T-helper 2 cell treated with Interferon-gamma antibody and Interleukin-4, amounts not matched to agents 5 μg/mL and 100 μg/mL, for 36 hours (primary cell): ENCODE data around the gene MYH8.

Experiments used
- DNase-seq: peaks from one replicate; pipeline ENCODE4 v3.0.0; 2021; ENCODE audit warnings: low spot score
- H3K27ac Mint-ChIP-seq: one replicate; pipeline ENCODE4 v1.8.0; 2021; ENCODE audit warnings: mild to moderate bottlenecking, mixed read lengths
- H3K27me3 Mint-ChIP-seq: one replicate; pipeline ENCODE4 v1.8.0; 2021; ENCODE audit warnings: low read depth, mixed read lengths
- H3K36me3 Mint-ChIP-seq: one replicate; pipeline ENCODE4 v1.8.0; 2021; ENCODE audit warnings: low read depth, mixed read lengths
- H3K4me1 Mint-ChIP-seq: one replicate; pipeline ENCODE4 v1.8.0; 2021; ENCODE audit warnings: low read depth, mixed read lengths
- H3K4me3 Mint-ChIP-seq: one replicate; pipeline ENCODE4 v1.8.0; 2022; ENCODE audit warnings: mild to moderate bottlenecking, moderate library complexity, mixed read lengths
- H3K9me3 Mint-ChIP-seq: one replicate; pipeline ENCODE4 v1.8.0; 2021; ENCODE audit warnings: mixed read lengths

Gene MYH8

DNA sequence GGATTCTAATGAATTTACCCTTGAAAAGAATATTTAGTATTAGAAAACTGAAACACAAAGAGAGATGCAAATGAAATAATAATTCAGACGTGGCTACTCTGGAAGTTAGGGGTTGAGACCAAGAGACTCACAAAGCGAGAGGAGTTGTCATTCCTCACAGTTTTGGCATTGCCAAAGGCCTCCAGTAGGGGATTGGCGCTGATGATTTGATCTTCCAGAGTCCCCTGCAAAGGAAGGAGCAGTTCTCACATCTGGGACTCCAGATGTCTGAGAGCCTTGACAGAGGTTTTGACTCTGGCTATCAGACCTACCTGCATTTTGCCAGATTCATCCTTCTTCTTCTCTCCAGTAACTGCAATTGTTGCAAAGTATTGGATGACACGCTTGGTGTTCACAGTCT lies 6.6 kb downstream of the MYH8 start:
- no peak for DNase-seq
- Mint-ChIP-seq H3K36me3 (no peaks in the 10 kb centered on the region), H3K9me3 (no peaks in the 10 kb centered on the region), H3K27me3 (peaks cover 2% of the 10 kb centered on the region), H3K27ac (no peak overlapping the region), H3K4me1 (no peaks in the 10 kb centered on the region), H3K4me3 (no peak overlapping the region)

- Mint-ChIP-seq H3K36me3 (no peaks in the 10 kb centered on the region), H3K27ac (no peak overlapping the region), H3K27me3 (no peaks in the 10 kb centered on the region), H3K4me3 (no peak overlapping the region), H3K9me3 (no peaks in the 10 kb centered on the region), H3K4me1 (no peaks in the 10 kb centered on the region)
- no peak for DNase-seq
These were observed 18.2 kb downstream of the MYH8 start for GRCh38 chr17:10403589-10403988.

- no peak for DNase-seq
- Mint-ChIP-seq H3K4me1 (no peaks in the 10 kb centered on the region), H3K27me3 (no peaks in the 10 kb centered on the region), H3K4me3 (no peak overlapping the region), H3K9me3 (no peaks in the 10 kb centered on the region), H3K27ac (no peak overlapping the region), H3K36me3 (no peaks in the 10 kb centered on the region)
These were observed 23.4 kb downstream of the MYH8 start for GRCh38 chr17:10398352-10398751.

- Mint-ChIP-seq H3K4me3 (no peak overlapping the region), H3K27ac (no peak overlapping the region), H3K4me1 (no peaks in the 10 kb centered on the region), H3K36me3 (no peaks in the 10 kb centered on the region), H3K27me3 (no peaks in the 10 kb centered on the region), H3K9me3 (no peaks in the 10 kb centered on the region)
- no peak for DNase-seq
These were observed 25.1 kb downstream of the MYH8 start for GRCh38 chr17:10396524-10397163.

DNA sequence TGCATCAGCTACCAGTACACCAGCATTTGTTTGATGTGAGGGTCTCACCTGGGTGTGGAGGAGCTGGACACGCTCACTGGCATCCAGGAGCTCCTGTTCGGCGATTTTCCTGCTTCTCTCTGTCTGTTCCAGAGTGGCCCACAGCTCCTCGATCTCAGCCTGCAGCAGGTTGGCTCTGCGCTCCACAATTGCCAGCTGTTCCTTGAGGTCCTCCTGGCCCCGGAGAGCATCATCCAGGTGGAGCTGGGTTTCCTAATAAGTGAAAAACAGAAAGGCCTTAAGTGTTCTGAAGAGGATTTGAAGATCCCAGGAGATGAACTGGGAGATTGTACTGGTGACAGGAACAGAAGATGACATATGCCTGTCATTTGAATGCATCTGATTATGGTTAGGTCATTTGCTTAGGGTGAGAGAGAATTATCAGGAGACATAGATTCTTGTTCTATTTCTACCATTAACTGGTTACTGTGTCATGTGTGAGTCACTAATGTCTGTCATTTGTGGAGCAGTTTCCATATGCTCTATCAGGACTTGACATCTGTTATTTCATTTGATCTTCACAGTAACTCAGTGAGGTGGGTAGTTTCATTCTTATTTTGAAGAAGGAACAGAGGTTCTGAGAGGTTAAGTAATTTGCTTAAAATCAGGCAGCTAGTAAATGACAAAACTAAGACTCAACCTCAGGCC lies 27.4 kb downstream of the MYH8 start:
- no peaks in the 10 kb centered on the region for H3K27me3 Mint-ChIP-seq
- no peak for DNase-seq
- H3K36me3 Mint-ChIP-seq = no peaks in the 10 kb centered on the region
- H3K27ac Mint-ChIP-seq = no peak overlapping the region
- H3K9me3 Mint-ChIP-seq = no peaks in the 10 kb centered on the region
- no peaks in the 10 kb centered on the region for H3K4me1 Mint-ChIP-seq
- no peak overlapping the region for H3K4me3 Mint-ChIP-seq

GRCh38 chr17:10392880-10393279 lies 28.9 kb downstream of the MYH8 start:
- Mint-ChIP-seq H3K4me1 (no peaks in the 10 kb centered on the region), H3K27ac (no peak overlapping the region), H3K27me3 (no peaks in the 10 kb centered on the region), H3K4me3 (no peak overlapping the region), H3K9me3 (no peaks in the 10 kb centered on the region), H3K36me3 (no peaks in the 10 kb centered on the region)
- no peak for DNase-seq

GRCh38 chr17:10385871-10386270 lies 35.9 kb downstream of the MYH8 start:
- Mint-ChIP-seq H3K27ac (no peak overlapping the region), H3K27me3 (no peaks in the 10 kb centered on the region), H3K4me3 (no peak overlapping the region), H3K4me1 (no peaks in the 10 kb centered on the region), H3K9me3 (no peaks in the 10 kb centered on the region), H3K36me3 (no peaks in the 10 kb centered on the region)
- DNase-seq = no peak

DNA sequence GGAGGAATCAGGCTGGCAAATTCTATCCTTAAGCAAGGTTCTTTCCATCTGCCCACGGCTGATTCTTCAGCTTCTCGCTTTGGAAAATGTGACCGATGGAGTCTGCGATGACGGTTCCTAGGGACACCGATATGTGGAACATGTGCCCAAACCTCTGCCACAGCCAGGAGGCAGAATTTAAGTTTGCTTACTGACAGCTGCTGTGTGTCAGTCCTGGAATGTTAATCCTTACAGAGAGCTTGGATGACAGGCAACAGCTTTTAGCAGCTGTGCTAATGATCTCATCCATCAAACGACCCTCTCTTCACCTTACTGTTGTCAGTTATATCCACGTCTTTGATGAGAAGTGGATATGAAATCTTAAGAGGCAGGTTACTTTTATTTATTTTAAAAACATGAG lies 37.6 kb downstream of the MYH8 start:
- Mint-ChIP-seq H3K27ac (no peak overlapping the region), H3K4me3 (no peak overlapping the region), H3K4me1 (no peaks in the 10 kb centered on the region), H3K36me3 (no peaks in the 10 kb centered on the region), H3K9me3 (no peaks in the 10 kb centered on the region), H3K27me3 (no peaks in the 10 kb centered on the region)
- no peak for DNase-seq

DNA sequence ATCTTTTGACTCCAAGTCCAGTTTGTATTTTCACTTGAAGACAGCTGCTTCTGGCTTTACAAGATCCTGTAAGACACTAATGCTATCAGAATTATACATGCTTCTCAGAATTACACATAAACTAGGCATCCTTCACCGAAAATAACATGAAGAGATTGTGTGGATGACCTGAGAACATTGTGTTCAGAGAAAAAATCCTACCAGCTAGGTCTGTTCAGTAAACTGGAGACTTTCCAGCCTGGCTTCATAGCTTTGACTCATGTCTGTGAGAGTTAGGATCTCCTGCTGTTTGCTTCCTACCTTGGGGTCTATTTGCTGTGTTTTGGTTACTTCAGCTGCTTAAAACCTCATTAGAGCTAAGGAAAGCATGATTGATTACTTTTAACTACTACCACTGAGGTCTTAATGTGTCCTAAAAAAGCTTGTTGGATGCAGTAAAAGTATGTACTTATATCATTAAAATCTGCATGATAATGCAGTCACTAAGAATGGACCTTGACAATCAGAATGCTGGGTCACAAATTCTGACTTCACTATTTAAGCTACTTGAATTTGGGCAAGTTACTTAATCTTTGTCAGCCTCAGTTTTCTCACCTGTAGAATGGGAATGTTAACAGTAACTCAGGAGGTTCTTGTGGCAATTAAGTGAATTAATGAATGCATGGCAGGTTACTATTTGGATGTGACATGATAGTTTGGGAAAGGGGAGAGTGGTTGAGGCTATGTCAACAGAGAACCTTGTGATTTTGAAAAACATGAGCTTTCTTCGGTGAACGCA lies 40.9 kb downstream of the MYH8 start:
- Mint-ChIP-seq H3K27me3 (no peaks in the 10 kb centered on the region), H3K4me3 (no peak overlapping the region), H3K36me3 (no peaks in the 10 kb centered on the region), H3K4me1 (no peaks in the 10 kb centered on the region), H3K27ac (no peak overlapping the region), H3K9me3 (no peaks in the 10 kb centered on the region)
- no peak for DNase-seq

GRCh38 chr17:10372906-10373305 lies 48.8 kb downstream of the MYH8 start, which contains the start of gene MYH13:
MYH13 (minus strand) TSS chr17:10373006; CDS start chr17:10364530, 8,476 bp downstream.
- peaks cover 3% of the 10 kb centered on the region for H3K27me3 Mint-ChIP-seq
- DNase-seq = no peak
- no peaks in the 10 kb centered on the region for H3K4me1 Mint-ChIP-seq
- no peak within 1 kb of the TSS for H3K27ac Mint-ChIP-seq
- no peaks in the 10 kb centered on the region for H3K9me3 Mint-ChIP-seq
- no peak within 1 kb of the TSS for H3K4me3 Mint-ChIP-seq
- no peaks in the 10 kb centered on the region for H3K36me3 Mint-ChIP-seq

GRCh38 chr17:10370016-10370608 lies 51.6 kb downstream of the MYH8 start:
- no peaks in the 10 kb centered on the region for H3K4me1 Mint-ChIP-seq
- H3K27me3 Mint-ChIP-seq = peaks cover 3% of the 10 kb centered on the region
- no peaks in the 10 kb centered on the region for H3K36me3 Mint-ChIP-seq
- DNase-seq = no peak
- no peak overlapping the region for H3K27ac Mint-ChIP-seq
- no peaks in the 10 kb centered on the region for H3K9me3 Mint-ChIP-seq
- no peak overlapping the region for H3K4me3 Mint-ChIP-seq

- Mint-ChIP-seq H3K4me3 (no peak overlapping the region), H3K27me3 (peaks cover 3% of the 10 kb centered on the region), H3K27ac (no peak overlapping the region), H3K36me3 (no peaks in the 10 kb centered on the region), H3K4me1 (no peaks in the 10 kb centered on the region), H3K9me3 (no peaks in the 10 kb centered on the region)
- no peak for DNase-seq
These were observed 52.5 kb downstream of the MYH8 start for GRCh38 chr17:10369239-10369638.

- Mint-ChIP-seq H3K27ac (no peak overlapping the region), H3K9me3 (no peaks in the 10 kb centered on the region), H3K36me3 (no peaks in the 10 kb centered on the region), H3K4me3 (no peak overlapping the region), H3K27me3 (peaks cover 3% of the 10 kb centered on the region), H3K4me1 (no peaks in the 10 kb centered on the region)
- DNase-seq = no peak
These were observed 53.2 kb downstream of the MYH8 start for GRCh38 chr17:10368561-10368960.

DNA sequence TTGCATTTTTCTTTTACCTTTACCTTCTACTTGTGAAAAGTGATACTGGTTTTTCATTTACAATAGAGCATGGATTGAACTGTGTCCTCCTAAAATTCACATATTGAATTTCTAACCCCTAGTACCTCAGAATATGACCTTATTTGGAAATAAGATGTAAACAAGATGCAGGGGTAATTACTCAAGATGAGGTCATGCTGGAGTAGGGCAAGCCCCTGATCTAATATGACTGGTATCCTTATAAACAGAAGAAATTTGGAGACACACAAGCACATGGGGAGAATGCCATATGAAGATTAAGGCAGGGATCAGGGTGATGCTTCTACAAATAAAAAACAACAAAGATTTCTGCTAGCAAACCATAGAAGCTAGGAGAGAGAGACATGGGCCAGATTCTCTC lies 61.2 kb downstream of the MYH8 start:
- Mint-ChIP-seq H3K27ac (no peak overlapping the region), H3K4me1 (no peaks in the 10 kb centered on the region), H3K27me3 (no peaks in the 10 kb centered on the region), H3K4me3 (no peak overlapping the region), H3K36me3 (no peaks in the 10 kb centered on the region), H3K9me3 (no peaks in the 10 kb centered on the region)
- DNase-seq = no peak
